Skeletal muscle tissue (tissue), 4 donors: ENCODE results near the gene RAD9A. TPM values are rescaled to one million over a fixed set of nuclear protein-coding genes. Genes with fewer than 3 reads are reported as not detected.
A peak's percentile ranks its signal among the peaks of the same experiment; 100 is the strongest.

ENCODE experiments used
- H3K27ac ChIP-seq: one replicate; pipeline ENCODE4 v1.7.0; 2013; ENCODE audit warnings: mild to moderate bottlenecking, low read depth, low read length, inconsistent platforms
- H3K27me3 ChIP-seq, 3 donors: one replicate each; pipeline ENCODE4 v1.7.0; 2013; ENCODE audit warnings: low read length in 3 of 3; ENCODE audit not compliant: control insufficient read depth in 3 of 3, insufficient read depth in 3 of 3
- H3K36me3 ChIP-seq, 3 donors: one replicate each; pipeline ENCODE4 v1.7.0; 2013; ENCODE audit warnings: low read length in 3 of 3; ENCODE audit not compliant: control insufficient read depth in 3 of 3, insufficient read depth in 3 of 3
- H3K4me1 ChIP-seq, 3 donors: one replicate each; pipeline ENCODE4 v1.7.0; 2013; ENCODE audit warnings: low read length in 3 of 3, mild to moderate bottlenecking in 3 of 3; ENCODE audit not compliant: control insufficient read depth in 3 of 3, insufficient read depth in 3 of 3
- H3K4me3 ChIP-seq, 3 donors: one replicate each; pipeline ENCODE4 v1.7.0; 2013; ENCODE audit warnings: low read length in 3 of 3
- H3K9ac ChIP-seq, 3 donors: one replicate each; pipeline ENCODE4 v1.7.0; 2013; ENCODE audit warnings: low read length in 3 of 3, mild to moderate bottlenecking in 3 of 3, moderate library complexity in 2 of 3, low read depth in 1 of 3
- H3K9me3 ChIP-seq, 3 donors: one replicate each; pipeline ENCODE4 v1.7.0; 2013; ENCODE audit warnings: low read length in 3 of 3; ENCODE audit not compliant: control insufficient read depth in 3 of 3
- total RNA-seq: library from RNA; depleted of rRNA; stranded (reverse); fragments of >200 nt; gene quantifications from one replicate; pipeline ENCODE4 v1.2.3, GENCODE V29; 2014
- donor health status: Osteomylitis.

The RAD9A gene
- total RNA-seq, 1 donor from 2014 or later: 2.6 TPM

DNA sequence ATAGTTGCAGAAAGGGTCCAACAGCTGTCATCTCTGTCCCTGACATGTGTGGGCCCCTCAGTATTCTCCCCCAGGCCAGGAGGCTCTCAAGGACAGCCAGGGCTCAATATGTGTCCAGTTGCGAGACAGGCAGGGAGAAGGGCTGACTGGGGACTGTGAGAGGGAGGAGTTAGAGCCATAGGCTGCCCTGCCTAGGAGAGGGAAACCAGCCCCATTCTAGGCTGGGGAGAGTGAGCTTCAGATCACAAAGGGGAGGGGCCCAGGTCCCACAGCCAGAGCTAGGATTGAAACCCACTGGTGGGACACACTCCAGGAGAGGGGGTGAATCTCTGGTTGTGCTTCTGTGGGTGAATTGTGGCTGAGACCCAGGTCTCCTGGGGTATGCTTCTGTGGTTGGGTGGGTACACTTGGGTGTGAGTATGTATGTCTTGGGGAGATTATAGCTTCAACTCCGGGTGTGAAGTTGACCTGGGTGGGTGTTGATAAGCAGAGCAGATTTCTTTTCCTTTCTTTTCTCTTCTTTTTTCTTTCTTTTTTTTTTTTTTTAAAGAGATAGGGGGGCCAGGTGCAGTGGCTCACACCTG lies 21.6 kb downstream of the RAD9A start:
- Histone ChIP-seq H3K36me3 (no peaks in the 10 kb centered on the region), H3K4me3 (no peak overlapping the region), H3K27ac (no peak overlapping the region), H3K4me1 (peaks cover 32 to 48% (median 39%) of the 10 kb centered on the region in 3 donors), H3K9ac (peak overlapping the region in 1 of 3 donors; percentile 3), H3K9me3 (no peaks in the 10 kb centered on the region), H3K27me3 (peaks cover 33 to 44% (median 43%) of the 10 kb centered on the region in 3 donors)

DNA sequence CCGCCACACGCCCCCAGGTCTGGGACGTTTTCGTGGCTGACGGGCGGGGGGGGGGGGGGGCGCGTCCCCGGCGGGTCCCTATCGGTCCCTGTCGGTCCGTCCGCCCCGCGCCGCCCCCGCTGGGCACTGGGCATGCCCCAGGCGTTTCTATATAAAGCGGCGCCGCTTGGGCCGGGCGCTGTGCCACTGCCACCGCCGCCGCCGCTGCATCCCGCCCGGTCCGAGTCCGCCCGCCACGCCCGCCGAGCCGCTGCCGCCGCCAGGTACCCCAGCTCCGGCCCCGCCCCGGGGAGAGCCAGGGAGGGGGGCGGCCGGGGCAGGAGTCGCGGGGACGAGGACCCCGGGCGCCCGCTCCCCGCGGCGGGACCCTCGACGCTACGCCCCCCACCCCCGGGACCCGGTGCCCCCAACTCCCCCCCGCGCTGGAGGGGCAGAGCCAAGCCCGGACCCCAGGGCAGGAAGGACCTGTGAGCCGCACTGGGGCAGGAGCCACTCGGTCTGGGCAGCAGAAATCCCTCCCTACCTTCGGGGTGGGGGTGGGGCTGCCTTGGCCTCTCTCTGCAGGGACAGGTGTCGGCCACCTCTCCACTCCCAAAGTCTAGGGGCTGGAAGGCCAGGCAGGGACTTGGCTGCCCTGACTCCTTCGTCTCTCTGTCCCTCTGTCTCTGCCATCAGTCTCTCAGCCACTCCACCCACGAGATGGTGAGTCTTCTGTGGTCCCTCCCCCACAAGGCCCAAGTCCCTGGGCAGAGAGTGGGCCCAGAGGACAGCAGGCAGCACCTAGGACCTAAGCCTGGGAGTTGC lies 23.9 kb downstream of the RAD9A start, which contains the start of gene CARNS1:
CARNS1 (plus strand) TSS at position 178 of the 804 bp plus-strand sequence; CDS start at position 700, 522 bp downstream.
- Histone ChIP-seq H3K9me3 (no peaks in the 10 kb centered on the region), H3K36me3 (no peaks in the 10 kb centered on the region), H3K27me3 (peaks cover 10 to 26% (median 20%) of the 10 kb centered on the region in 3 donors), H3K4me1 (peaks cover 52 to 54% (median 52%) of the 10 kb centered on the region in 3 donors), H3K9ac (peak within 1 kb of the TSS; percentile 67 to 94 (median 82)), H3K4me3 (peak within 1 kb of the TSS; percentile 71 to 77 (median 73)), H3K27ac (peak within 1 kb of the TSS; percentile 91)

DNA sequence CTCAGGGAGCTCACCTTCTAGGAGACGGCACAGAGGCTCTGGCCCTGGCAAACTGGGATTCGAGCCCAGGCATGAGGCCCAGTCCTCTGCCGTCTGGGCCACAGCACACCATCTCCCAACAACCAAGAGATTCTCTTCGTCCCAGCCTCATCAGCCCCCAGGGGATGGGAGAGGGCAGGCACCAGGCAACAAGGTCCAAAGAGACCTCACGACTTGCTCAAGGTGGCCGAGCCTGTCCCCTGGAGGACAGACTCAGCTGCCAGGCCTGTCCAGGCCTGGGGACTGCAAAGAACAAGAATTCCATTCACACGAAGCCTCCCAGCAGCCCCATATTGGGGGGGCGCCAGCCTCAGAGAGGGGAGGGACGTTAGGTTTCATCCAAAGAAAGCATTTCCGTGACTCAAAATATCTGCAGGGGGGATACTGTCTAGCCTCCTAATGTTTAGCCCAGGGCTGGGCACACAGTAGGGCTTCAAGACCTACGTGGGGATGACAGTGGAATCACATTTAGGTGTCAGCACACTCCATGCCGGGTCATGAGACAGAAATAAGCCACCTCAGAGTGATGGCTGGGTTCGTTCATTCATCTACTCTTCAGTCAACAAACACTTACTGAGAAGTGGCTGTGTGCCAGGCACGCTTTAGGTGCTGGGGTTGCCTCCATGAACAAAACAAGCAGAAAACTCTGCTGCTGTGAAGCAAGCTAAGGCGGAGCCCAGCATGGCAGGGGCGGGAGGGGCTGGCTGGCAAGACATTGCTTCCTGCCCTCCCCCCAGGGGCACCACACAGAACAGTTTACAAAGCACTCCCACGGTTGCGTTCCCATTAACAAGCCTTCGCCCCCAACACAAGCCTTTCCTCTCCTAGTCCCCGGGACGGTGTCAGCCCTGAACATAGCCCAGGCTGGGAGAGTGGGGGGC lies 24.9 kb downstream of the RAD9A start:
- Histone ChIP-seq H3K27me3 (peaks cover 4 to 16% (median 11%) of the 10 kb centered on the region in 3 donors), H3K4me3 (peak overlapping the region; percentile 71 to 77 (median 73)), H3K9me3 (no peaks in the 10 kb centered on the region), H3K27ac (peak overlapping the region; percentile 91), H3K4me1 (peaks cover 52 to 54% (median 54%) of the 10 kb centered on the region in 3 donors), H3K9ac (peak overlapping the region; percentile 67 to 94 (median 82)), H3K36me3 (no peaks in the 10 kb centered on the region)

DNA sequence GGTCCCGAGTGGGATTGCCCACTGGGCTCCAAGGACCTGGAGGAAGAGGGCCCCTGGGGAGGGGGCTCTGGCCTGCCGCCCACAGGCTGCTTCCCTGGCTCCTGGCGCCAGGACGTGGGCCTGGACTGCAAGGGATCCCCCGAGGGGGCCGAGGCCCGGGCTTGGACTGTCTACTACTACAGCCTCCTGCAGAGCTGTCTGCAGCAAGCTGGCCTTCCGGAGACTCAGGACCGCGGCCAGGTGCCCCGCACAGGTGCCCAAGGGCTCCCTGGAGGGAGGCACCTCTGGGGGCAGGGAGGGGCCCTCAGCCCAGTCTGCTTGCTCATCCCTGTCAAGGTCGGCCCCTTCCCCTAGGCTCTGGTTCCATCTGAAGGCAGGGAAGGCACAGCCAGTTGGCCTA lies 25.6 kb downstream of the RAD9A start:
- Histone ChIP-seq H3K27me3 (peaks cover 0 to 10% (median 4%) of the 10 kb centered on the region in 3 donors), H3K9ac (peak overlapping the region; percentile 67 to 94 (median 82)), H3K9me3 (no peaks in the 10 kb centered on the region), H3K27ac (peak overlapping the region; percentile 91), H3K4me1 (peaks cover 52 to 54% (median 54%) of the 10 kb centered on the region in 3 donors), H3K36me3 (peaks cover 0 to under 1% (median 0%) of the 10 kb centered on the region in 3 donors), H3K4me3 (peak overlapping the region; percentile 58 to 73 (median 71))

DNA sequence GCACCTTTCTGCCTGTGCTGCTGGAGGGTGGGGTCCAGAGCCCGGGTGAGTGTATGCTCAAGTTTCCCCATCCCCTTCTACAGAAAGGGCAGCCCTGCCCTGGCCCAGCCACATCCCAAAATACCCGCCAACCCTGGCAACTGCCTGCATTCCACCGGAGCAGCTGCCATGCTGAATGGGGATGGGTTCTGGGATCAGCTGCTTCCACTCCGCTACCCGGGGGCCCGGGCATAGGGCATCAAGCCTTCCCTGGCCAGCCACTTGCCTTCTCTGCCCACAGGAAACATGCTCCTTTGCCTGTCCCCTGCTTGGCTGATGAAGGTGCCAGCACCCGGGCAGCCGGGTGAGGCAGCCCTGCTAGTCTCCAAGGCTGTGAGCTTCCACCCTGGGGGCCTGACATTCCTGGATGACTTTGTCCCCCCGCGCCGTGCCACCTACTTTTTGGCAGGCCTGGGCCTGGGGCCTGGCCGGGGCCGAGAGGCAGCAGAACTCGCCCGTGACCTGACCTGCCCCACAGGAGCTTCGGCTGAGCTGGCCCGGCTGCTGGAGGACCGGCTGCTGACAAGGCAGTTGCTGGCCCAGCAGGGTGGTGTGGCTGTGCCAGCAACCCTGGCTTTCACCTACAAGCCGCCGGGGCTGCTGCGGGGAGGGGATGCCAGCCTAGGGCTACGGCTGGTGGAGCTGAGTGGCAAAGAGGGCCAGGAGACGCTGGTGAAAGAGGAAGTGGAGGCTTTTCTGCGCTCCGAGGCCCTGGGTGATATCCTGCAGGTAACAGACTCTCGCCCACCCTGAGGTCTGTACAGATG lies 26.9 kb downstream of the RAD9A start:
- Histone ChIP-seq H3K9me3 (no peaks in the 10 kb centered on the region), H3K36me3 (peaks cover 0 to 6% (median 4%) of the 10 kb centered on the region in 3 donors), H3K27me3 (peaks cover 0 to 5% (median 0%) of the 10 kb centered on the region in 3 donors), H3K27ac (peak overlapping the region; percentile 91), H3K4me1 (peaks cover 52 to 59% (median 54%) of the 10 kb centered on the region in 3 donors), H3K9ac (peak overlapping the region; percentile 75 to 94 (median 82)), H3K4me3 (peak overlapping the region; percentile 59 to 81 (median 76))

DNA sequence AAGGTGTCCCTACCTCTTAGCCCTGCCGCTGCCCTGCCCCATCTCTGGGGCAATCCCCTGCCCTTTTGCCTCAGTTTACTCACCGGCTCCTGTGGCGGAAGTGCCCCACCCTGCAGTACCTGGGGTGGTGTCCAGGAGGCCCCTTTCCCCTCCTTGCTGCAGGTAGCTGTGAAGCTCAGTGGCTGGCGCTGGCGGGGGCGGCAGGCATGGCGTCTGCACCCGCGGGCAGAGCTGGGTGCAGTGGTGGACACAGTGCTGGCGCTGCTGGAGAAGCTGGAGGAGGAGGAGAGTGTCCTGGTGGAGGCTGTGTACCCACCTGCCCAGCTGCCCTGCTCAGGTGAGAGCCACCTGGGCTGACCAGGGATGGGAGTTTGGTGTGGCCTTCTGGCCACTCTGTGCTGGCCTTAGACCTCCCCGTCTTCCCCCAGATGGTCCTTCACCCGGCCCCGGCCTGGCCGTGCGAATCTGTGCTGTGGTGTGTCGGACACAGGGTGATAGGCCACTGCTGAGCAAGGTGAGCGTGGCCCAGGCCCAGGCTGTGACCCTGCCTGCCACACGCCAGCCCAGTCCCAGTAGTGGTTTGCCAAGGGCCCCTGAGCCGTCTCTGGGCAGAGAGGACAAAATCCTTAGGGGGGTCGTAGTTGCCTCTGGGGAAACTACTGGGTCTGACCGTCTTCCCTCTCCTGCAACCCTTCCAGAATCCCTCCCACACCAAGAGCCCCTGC lies 27.7 kb downstream of the RAD9A start:
- peak overlapping the region; percentile 59 to 81 (median 76) for H3K4me3 ChIP-seq

DNA sequence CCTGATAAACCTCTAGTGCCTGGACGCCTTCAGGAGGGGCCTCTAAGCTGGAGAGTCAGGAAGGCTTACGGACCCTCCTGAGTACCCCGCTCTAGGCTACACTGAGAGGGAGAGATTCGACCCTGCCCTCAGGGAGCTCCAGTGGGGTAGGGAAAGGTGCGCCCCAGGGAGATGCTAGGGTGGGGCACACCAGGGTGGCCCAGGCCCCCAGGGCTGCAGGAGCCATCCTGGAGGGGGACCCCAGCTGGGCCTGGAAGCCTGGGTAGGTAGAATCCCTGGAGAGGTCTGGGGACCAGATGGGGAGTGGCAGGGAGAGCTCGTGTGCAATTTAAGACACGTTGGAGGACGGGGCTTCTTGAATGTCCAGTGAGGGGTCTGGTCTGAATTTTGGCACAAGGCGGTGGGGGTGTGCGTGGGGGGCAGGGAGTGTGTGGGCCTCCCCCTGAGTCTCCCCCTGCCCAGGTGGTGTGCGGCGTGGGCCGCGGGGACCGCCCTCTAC lies 28.4 kb downstream of the RAD9A start:
- no peaks in the 10 kb centered on the region for H3K9me3 ChIP-seq
- H3K36me3 ChIP-seq: peaks cover 0 to 13% (median 12%) of the 10 kb centered on the region in 3 donors
- H3K4me1 ChIP-seq: peaks cover 48 to 55% (median 50%) of the 10 kb centered on the region in 3 donors
- peak overlapping the region; percentile 59 to 81 (median 76) for H3K4me3 ChIP-seq
- peaks cover 0 to under 1% (median 0%) of the 10 kb centered on the region in 3 donors for H3K27me3 ChIP-seq
- peak overlapping the region; percentile 73 to 94 (median 75) for H3K9ac ChIP-seq
- H3K27ac ChIP-seq: peak overlapping the region; percentile 91

More for the DNA sequence above, 27.7 kb downstream of the RAD9A start:
- no peaks in the 10 kb centered on the region for H3K9me3 ChIP-seq
- H3K27ac ChIP-seq: peak overlapping the region; percentile 91
- peaks cover 0 to 10% (median 10%) of the 10 kb centered on the region in 3 donors for H3K36me3 ChIP-seq
- H3K4me1 ChIP-seq: peaks cover 52 to 59% (median 54%) of the 10 kb centered on the region in 3 donors
- H3K9ac ChIP-seq: peak overlapping the region; percentile 73 to 94 (median 75)
- peaks cover 0 to 5% (median 0%) of the 10 kb centered on the region in 3 donors for H3K27me3 ChIP-seq

DNA sequence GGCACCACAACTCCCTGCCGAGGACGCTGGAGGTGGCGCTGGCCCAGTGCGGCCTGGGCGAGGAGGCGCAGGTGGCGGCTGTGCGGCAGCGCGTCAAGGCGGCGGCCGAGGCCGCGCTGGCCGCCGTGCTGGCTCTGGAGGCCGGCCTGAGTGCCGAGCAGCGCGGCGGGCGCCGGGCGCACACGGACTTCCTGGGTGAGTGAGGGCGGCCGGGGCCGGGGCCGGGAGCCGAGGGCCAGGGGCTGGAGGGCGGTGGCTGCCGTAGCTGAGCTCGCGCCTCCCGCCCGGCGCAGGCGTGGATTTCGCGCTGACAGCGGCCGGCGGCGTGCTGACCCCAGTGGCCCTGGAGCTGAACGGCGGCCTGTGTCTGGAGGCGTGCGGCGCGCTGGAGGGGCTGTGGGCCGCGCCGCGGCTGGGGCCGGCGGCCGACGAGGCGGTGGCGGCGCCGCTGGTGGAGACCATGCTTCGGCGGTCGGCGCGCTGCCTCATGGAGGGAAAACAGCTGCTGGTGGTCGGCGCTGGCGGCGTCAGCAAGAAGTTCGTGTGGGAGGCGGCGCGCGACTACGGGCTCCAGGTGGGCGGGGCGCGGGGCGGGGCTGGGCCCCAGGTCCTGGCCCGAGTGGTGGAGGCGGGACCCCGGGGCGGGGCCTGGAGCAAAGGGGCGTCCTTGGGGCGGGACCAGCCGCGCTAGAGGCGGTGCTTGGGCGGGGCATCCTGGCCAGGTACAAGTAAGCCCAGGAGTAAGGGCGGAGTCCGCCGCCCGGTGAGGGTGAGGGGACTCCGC lies 29.1 kb downstream of the RAD9A start:
- H3K4me1 ChIP-seq: peaks cover 48 to 53% (median 49%) of the 10 kb centered on the region in 3 donors
- peak overlapping the region; percentile 73 to 94 (median 75) for H3K9ac ChIP-seq
- peak overlapping the region; percentile 91 for H3K27ac ChIP-seq
- no peaks in the 10 kb centered on the region for H3K9me3 ChIP-seq
- H3K36me3 ChIP-seq: peaks cover 0 to 14% (median 14%) of the 10 kb centered on the region in 3 donors
- no peaks in the 10 kb centered on the region for H3K27me3 ChIP-seq
- peak overlapping the region; percentile 59 to 81 (median 76) for H3K4me3 ChIP-seq
